PFSK-1 (cell line): ENCODE measurements around the gene MAD1L1.

Experiments
- FOXP2 ChIP-seq: optimal IDR thresholded peaks from 2 replicates; pipeline ENCODE3; 2011; ENCODE audit warnings: borderline replicate concordance, control low read depth, inconsistent platforms; ENCODE audit not compliant: insufficient read depth; ENCODE audit errors: extremely low read length, extremely low read depth
- POLR2AphosphoS5 ChIP-seq: IDR thresholded peaks from 2 replicates; pipeline ENCODE4 v1.6.1; 2012; ENCODE audit warnings: low read depth, mild to moderate bottlenecking, control low read depth, low read length, moderate library complexity
- SIN3A ChIP-seq: IDR thresholded peaks from 2 replicates; pipeline ENCODE4 v1.6.1; 2012; ENCODE audit warnings: mild to moderate bottlenecking, low read length, moderate library complexity, borderline replicate concordance; ENCODE audit not compliant: insufficient read depth
- TAF1 ChIP-seq: IDR thresholded peaks from 2 replicates; pipeline ENCODE4 v1.6.1; 2012; ENCODE audit warnings: low read length, control low read depth, borderline replicate concordance; ENCODE audit not compliant: insufficient read depth
- TF ChIP-seq, protein P1 (sequence below), 2 experiments: IDR thresholded peaks; 2 replicates each; pipeline versions ENCODE4 v1.6.1 to v1.8.0; 2011 to 2012; ENCODE audit warnings: low read depth in 2 of 2, low read length in 2 of 2, control low read depth in 1 of 2, inconsistent platforms in 1 of 2, mild to moderate bottlenecking in 1 of 2, moderate library complexity in 1 of 2; ENCODE audit not compliant: insufficient read depth in 1 of 2

MAD1L1 gene

GRCh38 chr7:2123360-2123759, 109.4 kb downstream of the MAD1L1 start:
- TF ChIP-seq SIN3A (no peak), POLR2AphosphoS5 (no peak), TAF1 (no peak), FOXP2 (no peak)
- TF ChIP-seq, protein P1, sequence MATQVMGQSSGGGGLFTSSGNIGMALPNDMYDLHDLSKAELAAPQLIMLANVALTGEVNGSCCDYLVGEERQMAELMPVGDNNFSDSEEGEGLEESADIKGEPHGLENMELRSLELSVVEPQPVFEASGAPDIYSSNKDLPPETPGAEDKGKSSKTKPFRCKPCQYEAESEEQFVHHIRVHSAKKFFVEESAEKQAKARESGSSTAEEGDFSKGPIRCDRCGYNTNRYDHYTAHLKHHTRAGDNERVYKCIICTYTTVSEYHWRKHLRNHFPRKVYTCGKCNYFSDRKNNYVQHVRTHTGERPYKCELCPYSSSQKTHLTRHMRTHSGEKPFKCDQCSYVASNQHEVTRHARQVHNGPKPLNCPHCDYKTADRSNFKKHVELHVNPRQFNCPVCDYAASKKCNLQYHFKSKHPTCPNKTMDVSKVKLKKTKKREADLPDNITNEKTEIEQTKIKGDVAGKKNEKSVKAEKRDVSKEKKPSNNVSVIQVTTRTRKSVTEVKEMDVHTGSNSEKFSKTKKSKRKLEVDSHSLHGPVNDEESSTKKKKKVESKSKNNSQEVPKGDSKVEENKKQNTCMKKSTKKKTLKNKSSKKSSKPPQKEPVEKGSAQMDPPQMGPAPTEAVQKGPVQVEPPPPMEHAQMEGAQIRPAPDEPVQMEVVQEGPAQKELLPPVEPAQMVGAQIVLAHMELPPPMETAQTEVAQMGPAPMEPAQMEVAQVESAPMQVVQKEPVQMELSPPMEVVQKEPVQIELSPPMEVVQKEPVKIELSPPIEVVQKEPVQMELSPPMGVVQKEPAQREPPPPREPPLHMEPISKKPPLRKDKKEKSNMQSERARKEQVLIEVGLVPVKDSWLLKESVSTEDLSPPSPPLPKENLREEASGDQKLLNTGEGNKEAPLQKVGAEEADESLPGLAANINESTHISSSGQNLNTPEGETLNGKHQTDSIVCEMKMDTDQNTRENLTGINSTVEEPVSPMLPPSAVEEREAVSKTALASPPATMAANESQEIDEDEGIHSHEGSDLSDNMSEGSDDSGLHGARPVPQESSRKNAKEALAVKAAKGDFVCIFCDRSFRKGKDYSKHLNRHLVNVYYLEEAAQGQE (IDR thresholded peaks at IDR 0.05; ENCODE audit: insufficient read depth in 1 of 2, low read depth in 2 of 2, low read length in 2 of 2) = no peak

GRCh38 chr7:2122651-2123050, 110.1 kb downstream of the MAD1L1 start:
- TF ChIP-seq, protein P1 (IDR thresholded peaks at IDR 0.05; ENCODE audit: insufficient read depth in 1 of 2, low read depth in 2 of 2, low read length in 2 of 2) = no peak
- no peak for TF ChIP-seq TAF1
- TF ChIP-seq POLR2AphosphoS5 = no peak
- no peak for TF ChIP-seq SIN3A
- TF ChIP-seq FOXP2 = no peak

- TF ChIP-seq TAF1 (no peak), POLR2AphosphoS5 (no peak), SIN3A (no peak), FOXP2 (no peak)
- TF ChIP-seq, protein P1 (IDR thresholded peaks at IDR 0.05; ENCODE audit: insufficient read depth in 1 of 2, low read depth in 2 of 2, low read length in 2 of 2) = no peak
Measured at GRCh38 chr7:2120841-2121830, 111.6 kb downstream of the MAD1L1 start.

DNA sequence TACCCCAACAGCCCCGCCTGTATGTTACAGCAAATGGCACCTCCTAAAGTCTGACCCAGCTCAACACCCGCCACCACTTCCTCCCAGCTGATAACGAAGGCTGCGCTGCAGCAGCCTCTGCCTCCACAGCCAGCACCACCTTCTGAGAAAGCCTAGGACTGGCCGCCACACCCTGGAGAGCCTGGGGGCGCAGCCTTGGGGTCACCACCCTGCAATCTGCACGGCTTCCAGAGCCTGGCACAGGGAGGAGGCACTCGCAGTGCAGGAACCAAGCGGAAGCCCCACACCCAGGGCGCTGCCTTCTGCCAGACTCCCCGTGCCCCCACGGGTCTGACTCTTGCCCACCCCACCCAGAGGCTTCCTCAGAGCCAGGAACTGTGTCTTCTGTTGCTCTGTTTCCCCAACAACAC, 112.5 kb downstream of the MAD1L1 start:
- no peak for TF ChIP-seq POLR2AphosphoS5
- TF ChIP-seq TAF1 = no peak
- TF ChIP-seq, protein P1 (IDR thresholded peaks at IDR 0.05; ENCODE audit: insufficient read depth in 1 of 2, low read depth in 2 of 2, low read length in 2 of 2) = no peak
- no peak for TF ChIP-seq FOXP2
- TF ChIP-seq SIN3A = no peak
